ENCODE results near the gene RRAS2.

GRCh38 chr11:14393129-14393528 lies 34.1 kb upstream of the RRAS2 start:
- TF ChIP-seq CTCF (IDR thresholded peaks at IDR 0.05): no peak
- TF ChIP-seq POLR2AphosphoS5 (IDR thresholded peaks at IDR 0.05): no peak
- TF ChIP-seq POLR2A (IDR thresholded peaks at IDR 0.05): no peak

All from transverse colon (tissue), 4 donors.